ENCODE results near the gene DLL3. TPM values are rescaled to one million over a fixed set of nuclear protein-coding genes. Genes with fewer than 3 reads are reported as not detected.

The DLL3 gene
- polyA plus RNA-seq, 1 donor from 2014 or later, result 35.5 TPM

DNA sequence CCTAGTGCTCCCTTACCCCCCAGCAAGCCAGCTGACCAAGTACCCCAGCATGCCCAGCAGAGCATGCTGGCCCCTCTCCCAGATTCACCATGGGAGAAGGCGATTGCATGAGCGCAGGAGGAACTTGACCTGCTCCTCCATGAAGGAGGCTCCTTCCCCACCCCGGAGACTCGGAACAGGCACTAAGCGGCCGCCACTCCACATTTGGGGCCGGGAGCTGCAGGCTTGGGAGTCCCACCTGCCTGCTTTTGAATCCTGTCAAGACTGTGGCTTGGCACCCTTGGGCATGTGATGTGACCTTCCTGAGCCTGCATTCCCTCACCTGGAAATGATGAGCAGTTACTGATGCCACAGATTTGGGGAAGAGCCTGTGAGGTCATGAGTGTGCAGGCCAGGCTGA, 30.8 kb upstream of the DLL3 start:
- no peaks in the 10 kb centered on the region for H3K79me2 ChIP-seq (replicated peaks; ENCODE audit: insufficient read depth, low read length)
- H3F3A ChIP-seq (ENCODE audit: insufficient read depth, low read length, poor library complexity, severe bottlenecking), result no peaks in the 10 kb centered on the region
- H3K36me3 ChIP-seq (ENCODE audit: insufficient read depth, low read length), result peaks cover 8% of the 10 kb centered on the region
- no peak overlapping the region for H3K4me3 ChIP-seq (ENCODE audit: low read length)
- no peak overlapping the region for H2AFZ ChIP-seq (ENCODE audit: low read depth, low read length)
- no peak overlapping the region for H3K4me2 ChIP-seq (ENCODE audit: low read length)
- TF ChIP-seq SMC3 (conservative IDR thresholded peaks at IDR 0.05; ENCODE audit: poor library complexity), result no peak
- no peak for TF ChIP-seq POLR2AphosphoS5 (IDR thresholded peaks at IDR 0.05)
- no peaks in the 10 kb centered on the region for H3K9me2 ChIP-seq (ENCODE audit: insufficient read depth, low read length)
- no peaks in the 10 kb centered on the region for H4K20me1 ChIP-seq (ENCODE audit: insufficient read depth)
- H3K27ac ChIP-seq (ENCODE audit: low read length), result no peak overlapping the region
- no peaks in the 10 kb centered on the region for H3K27me3 ChIP-seq (ENCODE audit: insufficient read depth, low read depth, low read length)
- H3K9ac ChIP-seq (ENCODE audit: low read length), result no peak overlapping the region
- no peaks in the 10 kb centered on the region for H3K9me3 ChIP-seq (ENCODE audit: low read length)

DNA sequence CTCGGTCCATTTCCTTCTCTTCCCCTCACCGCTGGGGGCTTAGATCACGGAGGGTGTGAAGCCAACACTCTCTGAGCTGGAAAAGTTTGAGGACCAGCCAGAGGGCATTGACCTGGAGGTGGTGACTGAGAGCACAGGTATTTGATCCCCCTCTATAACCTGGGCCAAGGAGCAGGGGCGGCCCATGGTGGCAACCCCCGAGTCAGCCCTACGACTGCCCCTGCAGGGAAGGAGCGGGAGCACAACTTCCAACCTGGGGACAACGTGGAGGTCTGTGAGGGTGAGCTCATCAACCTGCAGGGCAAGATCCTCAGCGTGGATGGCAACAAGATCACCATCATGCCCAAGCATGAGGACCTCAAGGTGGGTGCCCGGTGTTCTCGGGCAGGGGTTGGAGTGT, 29.7 kb upstream of the DLL3 start:
- Histone ChIP-seq H4K20me1 (ENCODE audit: insufficient read depth) (no peaks in the 10 kb centered on the region), H3K79me2 (replicated peaks; ENCODE audit: insufficient read depth, low read length) (no peaks in the 10 kb centered on the region), H2AFZ (ENCODE audit: low read depth, low read length) (no peak overlapping the region), H3F3A (ENCODE audit: insufficient read depth, low read length, poor library complexity, severe bottlenecking) (no peaks in the 10 kb centered on the region), H3K36me3 (ENCODE audit: insufficient read depth, low read length) (peaks cover 8% of the 10 kb centered on the region), H3K27me3 (ENCODE audit: insufficient read depth, low read depth, low read length) (no peaks in the 10 kb centered on the region), H3K4me3 (ENCODE audit: low read length) (no peak overlapping the region), H3K9ac (ENCODE audit: low read length) (no peak overlapping the region), H3K4me2 (ENCODE audit: low read length) (no peak overlapping the region), H3K9me2 (ENCODE audit: insufficient read depth, low read length) (no peaks in the 10 kb centered on the region), H3K27ac (ENCODE audit: low read length) (no peak overlapping the region), H3K9me3 (ENCODE audit: low read length) (no peaks in the 10 kb centered on the region)
- no peak for TF ChIP-seq MXI1 (conservative IDR thresholded peaks at IDR 0.05; ENCODE audit: poor library complexity, severe bottlenecking)

DNA sequence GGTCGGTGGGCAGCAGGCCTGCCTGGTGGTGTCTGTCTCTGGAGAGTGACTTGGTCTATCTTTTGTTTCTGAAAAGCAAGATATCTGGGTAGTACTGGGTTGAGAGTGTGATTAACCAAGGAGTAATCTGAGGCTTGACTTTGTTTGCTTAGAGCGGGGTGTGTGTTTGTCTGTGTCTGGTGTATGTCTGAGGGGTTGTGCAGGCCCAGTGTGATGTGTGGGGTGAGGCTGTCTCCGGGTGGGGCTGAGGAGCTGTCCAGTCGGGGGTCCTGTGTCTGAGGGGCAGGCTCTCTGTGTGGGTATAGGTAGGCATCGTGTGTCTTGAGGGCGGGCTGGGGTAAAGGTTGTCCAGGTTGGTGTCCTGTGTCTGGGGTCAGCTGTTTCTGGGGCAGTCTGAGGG, 29.2 kb upstream of the DLL3 start:
- TF ChIP-seq, protein P1, sequence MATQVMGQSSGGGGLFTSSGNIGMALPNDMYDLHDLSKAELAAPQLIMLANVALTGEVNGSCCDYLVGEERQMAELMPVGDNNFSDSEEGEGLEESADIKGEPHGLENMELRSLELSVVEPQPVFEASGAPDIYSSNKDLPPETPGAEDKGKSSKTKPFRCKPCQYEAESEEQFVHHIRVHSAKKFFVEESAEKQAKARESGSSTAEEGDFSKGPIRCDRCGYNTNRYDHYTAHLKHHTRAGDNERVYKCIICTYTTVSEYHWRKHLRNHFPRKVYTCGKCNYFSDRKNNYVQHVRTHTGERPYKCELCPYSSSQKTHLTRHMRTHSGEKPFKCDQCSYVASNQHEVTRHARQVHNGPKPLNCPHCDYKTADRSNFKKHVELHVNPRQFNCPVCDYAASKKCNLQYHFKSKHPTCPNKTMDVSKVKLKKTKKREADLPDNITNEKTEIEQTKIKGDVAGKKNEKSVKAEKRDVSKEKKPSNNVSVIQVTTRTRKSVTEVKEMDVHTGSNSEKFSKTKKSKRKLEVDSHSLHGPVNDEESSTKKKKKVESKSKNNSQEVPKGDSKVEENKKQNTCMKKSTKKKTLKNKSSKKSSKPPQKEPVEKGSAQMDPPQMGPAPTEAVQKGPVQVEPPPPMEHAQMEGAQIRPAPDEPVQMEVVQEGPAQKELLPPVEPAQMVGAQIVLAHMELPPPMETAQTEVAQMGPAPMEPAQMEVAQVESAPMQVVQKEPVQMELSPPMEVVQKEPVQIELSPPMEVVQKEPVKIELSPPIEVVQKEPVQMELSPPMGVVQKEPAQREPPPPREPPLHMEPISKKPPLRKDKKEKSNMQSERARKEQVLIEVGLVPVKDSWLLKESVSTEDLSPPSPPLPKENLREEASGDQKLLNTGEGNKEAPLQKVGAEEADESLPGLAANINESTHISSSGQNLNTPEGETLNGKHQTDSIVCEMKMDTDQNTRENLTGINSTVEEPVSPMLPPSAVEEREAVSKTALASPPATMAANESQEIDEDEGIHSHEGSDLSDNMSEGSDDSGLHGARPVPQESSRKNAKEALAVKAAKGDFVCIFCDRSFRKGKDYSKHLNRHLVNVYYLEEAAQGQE (IDR thresholded peaks at IDR 0.05; ENCODE audit: borderline replicate concordance), result no peak
- TF ChIP-seq EP300 (conservative IDR thresholded peaks at IDR 0.05; ENCODE audit: poor library complexity, severe bottlenecking), result no peak
- no peak for TF ChIP-seq RAD21 (conservative IDR thresholded peaks at IDR 0.05)
- no peak for TF ChIP-seq POLR2AphosphoS5 (IDR thresholded peaks at IDR 0.05)
- TF ChIP-seq MXI1 (conservative IDR thresholded peaks at IDR 0.05; ENCODE audit: poor library complexity, severe bottlenecking), result no peak
- TF ChIP-seq, protein P2, sequence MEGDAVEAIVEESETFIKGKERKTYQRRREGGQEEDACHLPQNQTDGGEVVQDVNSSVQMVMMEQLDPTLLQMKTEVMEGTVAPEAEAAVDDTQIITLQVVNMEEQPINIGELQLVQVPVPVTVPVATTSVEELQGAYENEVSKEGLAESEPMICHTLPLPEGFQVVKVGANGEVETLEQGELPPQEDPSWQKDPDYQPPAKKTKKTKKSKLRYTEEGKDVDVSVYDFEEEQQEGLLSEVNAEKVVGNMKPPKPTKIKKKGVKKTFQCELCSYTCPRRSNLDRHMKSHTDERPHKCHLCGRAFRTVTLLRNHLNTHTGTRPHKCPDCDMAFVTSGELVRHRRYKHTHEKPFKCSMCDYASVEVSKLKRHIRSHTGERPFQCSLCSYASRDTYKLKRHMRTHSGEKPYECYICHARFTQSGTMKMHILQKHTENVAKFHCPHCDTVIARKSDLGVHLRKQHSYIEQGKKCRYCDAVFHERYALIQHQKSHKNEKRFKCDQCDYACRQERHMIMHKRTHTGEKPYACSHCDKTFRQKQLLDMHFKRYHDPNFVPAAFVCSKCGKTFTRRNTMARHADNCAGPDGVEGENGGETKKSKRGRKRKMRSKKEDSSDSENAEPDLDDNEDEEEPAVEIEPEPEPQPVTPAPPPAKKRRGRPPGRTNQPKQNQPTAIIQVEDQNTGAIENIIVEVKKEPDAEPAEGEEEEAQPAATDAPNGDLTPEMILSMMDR (IDR thresholded peaks at IDR 0.05; ENCODE audit: poor library complexity, severe bottlenecking), result no peak
- TF ChIP-seq SMC3 (conservative IDR thresholded peaks at IDR 0.05; ENCODE audit: poor library complexity), result no peak
- TF ChIP-seq EZH2 (IDR thresholded peaks at IDR 0.05; ENCODE audit: borderline replicate concordance, insufficient read depth, low read length, poor library complexity, severe bottlenecking), result no peak
- TF ChIP-seq TAF1 (IDR thresholded peaks at IDR 0.05; ENCODE audit: low read depth), result no peak
- Histone ChIP-seq H3K9me3 (ENCODE audit: low read length) (no peaks in the 10 kb centered on the region), H3K4me3 (ENCODE audit: low read length) (no peak overlapping the region), H3K27me3 (ENCODE audit: insufficient read depth, low read depth, low read length) (no peaks in the 10 kb centered on the region), H3K27ac (ENCODE audit: low read length) (no peak overlapping the region), H4K20me1 (ENCODE audit: insufficient read depth) (no peaks in the 10 kb centered on the region), H3K9me2 (ENCODE audit: insufficient read depth, low read length) (no peaks in the 10 kb centered on the region), H2AFZ (ENCODE audit: low read depth, low read length) (no peak overlapping the region), H3K36me3 (ENCODE audit: insufficient read depth, low read length) (peaks cover 6% of the 10 kb centered on the region), H3F3A (ENCODE audit: insufficient read depth, low read length, poor library complexity, severe bottlenecking) (no peaks in the 10 kb centered on the region), H3K9ac (ENCODE audit: low read length) (no peak overlapping the region), H3K79me2 (replicated peaks; ENCODE audit: insufficient read depth, low read length) (no peaks in the 10 kb centered on the region), H3K4me2 (ENCODE audit: low read length) (no peak overlapping the region)
